CD4-positive, alpha-beta T cell treated with Interleukin-6 for 4 hours (primary cell): ENCODE results near the gene RNF207.

Source experiments
- DNase-seq: peaks from one replicate; pipeline ENCODE4 v3.0.0-alpha.2; 2020; ENCODE audit warnings: mixed read lengths

The RNF207 gene

GRCh38 chr1:6205849-6206519, at the start of gene RNF207:
RNF207 (plus strand) TSS chr1:6206119; CDS start chr1:6206536, 417 bp downstream.
- DNase-seq, result peak; percentile 55

- DNase-seq, result no peak
Measured at GRCh38 chr1:6157132-6157527, 48.8 kb upstream of the RNF207 start.

GRCh38 chr1:6157528-6158174, 48.3 kb upstream of the RNF207 start:
- peak; percentile 9 for DNase-seq

- no peak for DNase-seq
Measured at GRCh38 chr1:6158181-6158580, 47.7 kb upstream of the RNF207 start.

GRCh38 chr1:6162341-6162740, 43.6 kb upstream of the RNF207 start:
- no peak for DNase-seq

GRCh38 chr1:6162773-6163172, 43.1 kb upstream of the RNF207 start:
- no peak for DNase-seq

GRCh38 chr1:6163191-6163972, 42.5 kb upstream of the RNF207 start:
- no peak for DNase-seq

GRCh38 chr1:6163973-6164617, 41.8 kb upstream of the RNF207 start:
- no peak for DNase-seq

GRCh38 chr1:6165027-6165426, 40.9 kb upstream of the RNF207 start:
- DNase-seq, result no peak

- no peak for DNase-seq
Measured at GRCh38 chr1:6165441-6165985, 40.4 kb upstream of the RNF207 start.

GRCh38 chr1:6166221-6166620, 39.7 kb upstream of the RNF207 start:
- no peak for DNase-seq

- no peak for DNase-seq
Measured at GRCh38 chr1:6166655-6167390, 39.1 kb upstream of the RNF207 start.

- DNase-seq, result no peak
Measured at GRCh38 chr1:6167391-6168303, 38.3 kb upstream of the RNF207 start.

- no peak for DNase-seq
Measured at GRCh38 chr1:6168947-6169586, 36.9 kb upstream of the RNF207 start.

GRCh38 chr1:6170116-6170741, 35.7 kb upstream of the RNF207 start:
- no peak for DNase-seq

GRCh38 chr1:6170742-6171201, 35.1 kb upstream of the RNF207 start:
- no peak for DNase-seq

- no peak for DNase-seq
Measured at GRCh38 chr1:6171548-6172124, 34.3 kb upstream of the RNF207 start.

GRCh38 chr1:6172549-6172948, 33.4 kb upstream of the RNF207 start:
- no peak for DNase-seq

GRCh38 chr1:6174621-6175410, 31.1 kb upstream of the RNF207 start:
- no peak for DNase-seq
